Measurements from ENCODE around the gene ELK1.

DNA sequence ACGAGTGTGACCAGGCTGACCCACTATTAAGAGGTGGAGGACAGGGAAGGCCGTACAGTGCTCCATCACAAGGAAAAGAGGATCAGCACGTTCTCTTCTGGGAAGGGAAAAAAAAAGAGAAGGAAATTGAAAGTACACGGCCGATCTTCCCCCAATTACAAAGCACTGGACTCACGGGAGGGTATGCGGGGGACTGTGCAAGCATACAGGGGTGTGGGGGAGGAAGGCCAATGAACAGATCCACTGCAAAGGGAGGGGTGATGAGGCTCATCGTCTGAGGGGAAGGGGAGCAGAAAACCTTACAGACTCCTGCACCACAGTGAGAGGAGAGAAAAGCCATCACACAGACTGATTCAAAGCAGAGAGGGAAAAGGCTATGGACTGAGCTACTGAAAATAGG, 1.1 kb downstream of the ELK1 start:
- TF ChIP-seq, protein P1, sequence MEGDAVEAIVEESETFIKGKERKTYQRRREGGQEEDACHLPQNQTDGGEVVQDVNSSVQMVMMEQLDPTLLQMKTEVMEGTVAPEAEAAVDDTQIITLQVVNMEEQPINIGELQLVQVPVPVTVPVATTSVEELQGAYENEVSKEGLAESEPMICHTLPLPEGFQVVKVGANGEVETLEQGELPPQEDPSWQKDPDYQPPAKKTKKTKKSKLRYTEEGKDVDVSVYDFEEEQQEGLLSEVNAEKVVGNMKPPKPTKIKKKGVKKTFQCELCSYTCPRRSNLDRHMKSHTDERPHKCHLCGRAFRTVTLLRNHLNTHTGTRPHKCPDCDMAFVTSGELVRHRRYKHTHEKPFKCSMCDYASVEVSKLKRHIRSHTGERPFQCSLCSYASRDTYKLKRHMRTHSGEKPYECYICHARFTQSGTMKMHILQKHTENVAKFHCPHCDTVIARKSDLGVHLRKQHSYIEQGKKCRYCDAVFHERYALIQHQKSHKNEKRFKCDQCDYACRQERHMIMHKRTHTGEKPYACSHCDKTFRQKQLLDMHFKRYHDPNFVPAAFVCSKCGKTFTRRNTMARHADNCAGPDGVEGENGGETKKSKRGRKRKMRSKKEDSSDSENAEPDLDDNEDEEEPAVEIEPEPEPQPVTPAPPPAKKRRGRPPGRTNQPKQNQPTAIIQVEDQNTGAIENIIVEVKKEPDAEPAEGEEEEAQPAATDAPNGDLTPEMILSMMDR (IDR thresholded peaks at IDR 0.05; ENCODE audit: insufficient read depth, low read length, poor library complexity, severe bottlenecking) = no peak
- no peak for TF ChIP-seq EZH2phosphoT487 (conservative IDR thresholded peaks at IDR 0.05; ENCODE audit: low read length)
